H9 (cell line): Measurements from ENCODE around the gene MYOF. TPM values are rescaled to one million over a fixed set of nuclear protein-coding genes. Genes with fewer than 3 reads are reported as not detected.

ENCODE experiments used
- DNase-seq: peaks from one replicate; pipeline ENCODE4 v3.0.0-alpha.2; 2017
- H2AFZ ChIP-seq: one replicate; pipeline ENCODE4 v1.6.1; 2013; ENCODE audit warnings: mild to moderate bottlenecking, low read length, control low read depth, moderate library complexity
- H2AK5ac ChIP-seq: 2 replicates; pipeline ENCODE4 v1.6.1; 2013; ENCODE audit warnings: low read length, control low read depth, mixed read lengths; ENCODE audit not compliant: insufficient read length
- H2BK120ac ChIP-seq: one replicate; pipeline ENCODE4 v1.6.1; 2013; ENCODE audit warnings: low read depth, mild to moderate bottlenecking, low read length, control low read depth, inconsistent platforms; ENCODE audit not compliant: poor library complexity, severe bottlenecking
- H2BK12ac ChIP-seq: 2 replicates; pipeline ENCODE4 v1.6.1; 2013; ENCODE audit warnings: low read length, control low read depth, mixed read lengths, low read depth; ENCODE audit not compliant: insufficient read length
- H2BK15ac ChIP-seq: 2 replicates; pipeline ENCODE4 v1.6.1; 2013; ENCODE audit warnings: low read depth, low read length, control low read depth
- H2BK20ac ChIP-seq: one replicate; pipeline ENCODE4 v1.6.1; 2013; ENCODE audit warnings: low read depth, mild to moderate bottlenecking, low read length, control low read depth, inconsistent platforms; ENCODE audit not compliant: poor library complexity, severe bottlenecking
- H2BK5ac ChIP-seq: 2 replicates; pipeline ENCODE4 v1.6.1; 2013; ENCODE audit warnings: low read length, control low read depth, mixed read lengths; ENCODE audit not compliant: insufficient read length
- H3K14ac ChIP-seq: 2 replicates; pipeline ENCODE4 v1.6.1; 2013; ENCODE audit warnings: low read length, control low read depth; ENCODE audit not compliant: insufficient read depth
- H3K18ac ChIP-seq: 2 replicates; pipeline ENCODE4 v1.6.1; 2013; ENCODE audit warnings: low read depth, mild to moderate bottlenecking, mixed read lengths, low read length, control low read depth; ENCODE audit not compliant: insufficient read length
- H3K23ac ChIP-seq: 2 replicates; pipeline ENCODE4 v1.6.1; 2013; ENCODE audit warnings: low read length, control low read depth, mixed read lengths, low read depth; ENCODE audit not compliant: insufficient read length
- H3K23me2 ChIP-seq: 2 replicates; pipeline ENCODE4 v1.6.1; 2013; ENCODE audit warnings: low read depth, mild to moderate bottlenecking, mixed read lengths, low read length, control low read depth; ENCODE audit not compliant: insufficient read length, poor library complexity, severe bottlenecking
- H3K27ac ChIP-seq: 2 replicates; pipeline ENCODE4 v1.5.1; 2013; ENCODE audit warnings: low read length, control low read depth, mixed read lengths, low read depth; ENCODE audit not compliant: insufficient read length
- H3K27me3 ChIP-seq: 2 replicates; pipeline ENCODE4 v1.6.1; 2013; ENCODE audit warnings: low read length, control low read depth, inconsistent platforms; ENCODE audit not compliant: insufficient read depth
- H3K4ac ChIP-seq: 2 replicates; pipeline ENCODE4 v1.6.1; 2013; ENCODE audit warnings: low read depth, mild to moderate bottlenecking, control low read depth, inconsistent platforms, low read length, moderate library complexity
- H3K4me1 ChIP-seq: 2 replicates; pipeline ENCODE4 v1.6.1; 2013; ENCODE audit warnings: low read length, control low read depth, inconsistent platforms; ENCODE audit not compliant: insufficient read depth
- H3K4me2 ChIP-seq: 2 replicates; pipeline ENCODE4 v1.6.1; 2013; ENCODE audit warnings: low read length, control low read depth, mixed read lengths; ENCODE audit not compliant: insufficient read length, insufficient read depth
- H3K56ac ChIP-seq: 2 replicates; pipeline ENCODE4 v1.6.1; 2013; ENCODE audit warnings: low read depth, mild to moderate bottlenecking, mixed read lengths, low read length, control low read depth; ENCODE audit not compliant: insufficient read length
- H3K79me1 ChIP-seq: 2 replicates; pipeline ENCODE4 v1.6.1; 2013; ENCODE audit warnings: low read depth, mild to moderate bottlenecking, moderate library complexity, low read length, control low read depth, inconsistent platforms; ENCODE audit not compliant: insufficient read depth, poor library complexity, severe bottlenecking
- H3K79me2 ChIP-seq: 2 replicates; pipeline ENCODE4 v1.6.1; 2013; ENCODE audit warnings: low read length, control low read depth, inconsistent platforms; ENCODE audit not compliant: insufficient read depth
- H3K9ac ChIP-seq: 2 replicates; pipeline ENCODE4 v1.6.1; 2013; ENCODE audit warnings: low read length, control low read depth, mixed read lengths; ENCODE audit not compliant: insufficient read length; ENCODE audit errors: extremely low read depth
- H3K9me3 ChIP-seq: one replicate; pipeline ENCODE4 v1.6.1; 2013; ENCODE audit warnings: low read depth, low read length, inconsistent platforms; ENCODE audit not compliant: control insufficient read depth
- H3T11ph ChIP-seq: one replicate; pipeline ENCODE4 v1.6.1; 2013; ENCODE audit warnings: mild to moderate bottlenecking, low read length, control low read depth, inconsistent platforms
- H4K20me1 ChIP-seq: one replicate; pipeline ENCODE4 v1.6.1; 2013; ENCODE audit not compliant: control insufficient read depth, insufficient read length, insufficient read depth
- H4K5ac ChIP-seq: 2 replicates; pipeline ENCODE4 v1.6.1; 2013; ENCODE audit warnings: low read depth, mild to moderate bottlenecking, mixed read lengths, low read length, control low read depth; ENCODE audit not compliant: insufficient read length
- H4K8ac ChIP-seq: replicated peaks from 2 replicates; pipeline ENCODE4 v1.6.1; 2013; ENCODE audit warnings: low read length, control low read depth, mixed read lengths, low read depth; ENCODE audit not compliant: insufficient read length
- H4K91ac ChIP-seq: 2 replicates; pipeline ENCODE4 v1.6.1; 2013; ENCODE audit warnings: low read depth, mild to moderate bottlenecking, moderate library complexity, mixed read lengths, low read length, control low read depth; ENCODE audit not compliant: insufficient read length
- H3K27ac Mint-ChIP-seq, 3 experiments: 2 replicates in 2 of 3; 3 replicates in 1 of 3; pipeline ENCODE4 v1.8.0; 2020 to 2021; ENCODE audit warnings: mixed read lengths in 3 of 3, mild to moderate bottlenecking in 1 of 3, moderate library complexity in 1 of 3
- H3K27me3 Mint-ChIP-seq: 2 replicates; pipeline ENCODE4 v1.8.0; 2021; ENCODE audit warnings: low read depth, mild to moderate bottlenecking, moderate library complexity, mixed read lengths
- H3K36me3 Mint-ChIP-seq, 3 experiments: 2 replicates in 2 of 3; 3 replicates in 1 of 3; pipeline ENCODE4 v1.8.0; 2020 to 2021; ENCODE audit warnings: low read depth in 3 of 3, mixed read lengths in 3 of 3; ENCODE audit not compliant: insufficient read depth in 1 of 3
- H3K4me1 Mint-ChIP-seq, 2 experiments: 2 replicates each; pipeline ENCODE4 v1.8.0; 2020; ENCODE audit warnings: mixed read lengths in 2 of 2
- H3K4me3 Mint-ChIP-seq, 2 experiments: 2 replicates in 1 of 2; 3 replicates in 1 of 2; pipeline ENCODE4 v1.8.0; 2020 to 2021; ENCODE audit warnings: mild to moderate bottlenecking in 2 of 2, mixed read lengths in 2 of 2, moderate library complexity in 1 of 2
- H3K9me3 Mint-ChIP-seq, 2 experiments: 2 replicates in 1 of 2; 3 replicates in 1 of 2; pipeline ENCODE4 v1.8.0; 2020; ENCODE audit warnings: mild to moderate bottlenecking in 2 of 2, mixed read lengths in 2 of 2, moderate library complexity in 1 of 2
- whole genome bisulfite sequencing: extraction: QIAGEN DNeasy Blood & Tissue Kit; methylation state at CpG from one replicate; pipeline ENCODE4 v1.1.7; 2013; ENCODE audit warnings: missing lambda C conversion rate, low lambda C conversion rate, mixed read lengths; ENCODE audit not compliant: insufficient read length; ENCODE audit errors: extremely low coverage; 5-methylcytosine and 5-hydroxymethylcytosine counted together
- total RNA-seq: library from RNA; stranded (reverse); gene quantifications from 2 replicates; pipeline ENCODE4 v1.2.1, GENCODE V29; 2021
- TF ChIP-seq, protein P1 (sequence below): fragments of 200-600 bp; sonication (generic); conservative IDR thresholded peaks from 3 replicates; pipeline ENCODE4 v1.8.0; 2021; ENCODE audit warnings: antibody characterized with exemption, mild to moderate bottlenecking

The MYOF gene
- total RNA-seq, 1 experiment from 2014 or later, result 2.8 TPM

DNA sequence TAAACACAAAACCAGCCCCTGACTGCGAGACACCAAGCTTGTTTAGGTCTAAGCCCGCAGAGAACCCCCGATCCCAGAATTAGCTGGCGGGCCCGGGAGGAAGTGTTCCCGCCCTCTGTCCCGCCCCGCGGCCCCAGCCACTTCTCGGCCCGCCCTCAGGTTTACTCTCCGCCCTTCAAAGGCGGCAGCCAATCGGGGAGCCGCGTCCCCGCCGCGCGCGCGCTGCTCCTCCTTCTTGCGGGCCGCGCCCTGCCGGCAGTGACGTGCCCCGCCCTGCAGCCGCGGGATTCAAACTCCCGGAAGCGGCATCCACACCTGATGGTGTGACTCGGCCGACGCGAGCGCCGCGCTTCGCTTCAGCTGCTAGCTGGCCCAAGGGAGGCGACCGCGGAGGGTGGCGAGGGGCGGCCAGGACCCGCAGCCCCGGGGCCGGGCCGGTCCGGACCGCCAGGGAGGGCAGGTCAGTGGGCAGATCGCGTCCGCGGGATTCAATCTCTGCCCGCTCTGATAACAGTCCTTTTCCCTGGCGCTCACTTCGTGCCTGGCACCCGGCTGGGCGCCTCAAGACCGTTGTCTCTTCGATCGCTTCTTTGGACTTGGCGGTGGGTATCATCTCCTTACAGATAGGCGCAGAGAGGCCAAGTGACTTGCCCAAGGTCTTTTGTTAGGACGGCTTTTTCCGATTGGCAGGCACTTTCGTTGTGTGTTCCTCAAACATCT, 14.3 kb upstream of the MYOF start, which contains the start of gene CEP55:
TSS of gene CEP55 (plus strand) at position 291 of the 720 bp plus-strand sequence. CDS start 3,440 bp downstream, outside the sequence.
- Histone ChIP-seq H2BK12ac (no peak within 1 kb of the TSS), H2BK15ac (no peak within 1 kb of the TSS), H2BK120ac (no peak within 1 kb of the TSS), H3K79me1 (no peaks in the 10 kb centered on the region), H3K23ac (no peak within 1 kb of the TSS), H3K4ac (no peak within 1 kb of the TSS), H3K9ac (peak within 1 kb of the TSS; percentile 78), H3K14ac (peak within 1 kb of the TSS; percentile 66; the same call in 1 of the 2 replicates), H3K4me2 (peak within 1 kb of the TSS; percentile 86), H4K5ac (no peak within 1 kb of the TSS), H2BK20ac (no peak within 1 kb of the TSS), H4K8ac (no peak within 1 kb of the TSS), H3K27ac (no peak within 1 kb of the TSS), H3K56ac (no peak within 1 kb of the TSS), H2AFZ (no peak within 1 kb of the TSS), H2BK5ac (no peak within 1 kb of the TSS), H3K4me1 (no peaks in the 10 kb centered on the region), H3K18ac (peak within 1 kb of the TSS; percentile 11), H3K79me2 (peaks cover 3% of the 10 kb centered on the region; the same call in 1 of the 2 replicates), H2AK5ac (no peak within 1 kb of the TSS), H4K20me1 (no peaks in the 10 kb centered on the region), H4K91ac (no peak within 1 kb of the TSS), H3K27me3 (no peaks in the 10 kb centered on the region), H3K23me2 (peaks cover 9% of the 10 kb centered on the region), H3K9me3 (no peaks in the 10 kb centered on the region), H3T11ph (no peak within 1 kb of the TSS)
- WGBS, result no CpG with 5 or more reads among the region's 68 CpGs
- DNase-seq, result peak; percentile 96
- peaks cover 12% of the 10 kb centered on the region for H3K27me3 Mint-ChIP-seq
- H3K27ac Mint-ChIP-seq, result peak within 1 kb of the TSS in 2 of 3 experiments; percentile 54 to 68; a peak in 3 of 7 replicates
- H3K4me1 Mint-ChIP-seq, result peaks cover 18 to 22% of the 10 kb centered on the region in 2 experiments
- TF ChIP-seq, protein P1, sequence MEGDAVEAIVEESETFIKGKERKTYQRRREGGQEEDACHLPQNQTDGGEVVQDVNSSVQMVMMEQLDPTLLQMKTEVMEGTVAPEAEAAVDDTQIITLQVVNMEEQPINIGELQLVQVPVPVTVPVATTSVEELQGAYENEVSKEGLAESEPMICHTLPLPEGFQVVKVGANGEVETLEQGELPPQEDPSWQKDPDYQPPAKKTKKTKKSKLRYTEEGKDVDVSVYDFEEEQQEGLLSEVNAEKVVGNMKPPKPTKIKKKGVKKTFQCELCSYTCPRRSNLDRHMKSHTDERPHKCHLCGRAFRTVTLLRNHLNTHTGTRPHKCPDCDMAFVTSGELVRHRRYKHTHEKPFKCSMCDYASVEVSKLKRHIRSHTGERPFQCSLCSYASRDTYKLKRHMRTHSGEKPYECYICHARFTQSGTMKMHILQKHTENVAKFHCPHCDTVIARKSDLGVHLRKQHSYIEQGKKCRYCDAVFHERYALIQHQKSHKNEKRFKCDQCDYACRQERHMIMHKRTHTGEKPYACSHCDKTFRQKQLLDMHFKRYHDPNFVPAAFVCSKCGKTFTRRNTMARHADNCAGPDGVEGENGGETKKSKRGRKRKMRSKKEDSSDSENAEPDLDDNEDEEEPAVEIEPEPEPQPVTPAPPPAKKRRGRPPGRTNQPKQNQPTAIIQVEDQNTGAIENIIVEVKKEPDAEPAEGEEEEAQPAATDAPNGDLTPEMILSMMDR, result no peak
- H3K9me3 Mint-ChIP-seq, result no peaks in the 10 kb centered on the region
- H3K36me3 Mint-ChIP-seq, result peaks cover 0 to 16% (median 12%) of the 10 kb centered on the region in 3 experiments; a peak in 5 of 7 replicates
- H3K4me3 Mint-ChIP-seq, result peak within 1 kb of the TSS; percentile 83 to 95
